ENCODE data around the gene FGD4. TPM values are rescaled to one million over a fixed set of nuclear protein-coding genes. Genes with fewer than 3 reads are reported as not detected.
"Not testable (repeated sequence)": the region's sequence is repeated elsewhere in the genome, so short reads cannot be mapped to it uniquely, and the experiment has no call there.

Gene FGD4
- total RNA-seq, 1 experiment from 2014 or later, result 31.6 TPM

- Mint-ChIP-seq H3K27me3 (ENCODE audit: insufficient read depth, unreplicated experiment) (no peaks in the 10 kb centered on the region), H3K4me3 (ENCODE audit: unreplicated experiment) (no peak overlapping the region), H3K27ac (ENCODE audit: unreplicated experiment) (no peak overlapping the region), H3K4me1 (ENCODE audit: low read depth, unreplicated experiment) (peaks cover 32% of the 10 kb centered on the region), H3K9me3 (ENCODE audit: unreplicated experiment) (no peaks in the 10 kb centered on the region), H3K36me3 (ENCODE audit: insufficient read depth, unreplicated experiment) (no peaks in the 10 kb centered on the region)
- TF ChIP-seq CTCF (IDR thresholded peaks at IDR 0.05; ENCODE audit: insufficient read depth in 1 of 2, low read depth in 1 of 2, low read length in 1 of 2, severe bottlenecking in 1 of 2, unreplicated experiment in 1 of 2), result no peak
- POLR2A ChIA-PET, result no interaction called here
- no peaks in the 10 kb centered on the region for H3K9me3 ChIP-seq
- H3K27me3 ChIP-seq (replicated peaks; ENCODE audit: control insufficient read depth, insufficient read depth, low read length), result no peaks in the 10 kb centered on the region
- peaks cover 4% of the 10 kb centered on the region for H3K4me1 ChIP-seq
- no TSS peak for BruUV-seq (replicated peaks)
- CTCF ChIA-PET, result no interaction called here
- DNase-seq, result no peak
- intact Hi-C loops (cut with micrococcal nuclease; ENCODE audit: unreplicated experiment), result no loop called here
- no peaks in the 10 kb centered on the region for H3K36me3 ChIP-seq (ENCODE audit: control insufficient read depth, insufficient read depth, low read length)
- H3K4me3 ChIP-seq (ENCODE audit: low read depth, low read length), result no peak overlapping the region
Observed at GRCh38 chr12:32507942-32508320, 108.6 kb downstream of the FGD4 start.

GRCh38 chr12:32508626-32509025 is 109.3 kb downstream of the FGD4 start:
- Mint-ChIP-seq H3K36me3 (ENCODE audit: insufficient read depth, unreplicated experiment) (no peaks in the 10 kb centered on the region), H3K4me1 (ENCODE audit: low read depth, unreplicated experiment) (peaks cover 38% of the 10 kb centered on the region), H3K27ac (ENCODE audit: unreplicated experiment) (no peak overlapping the region), H3K9me3 (ENCODE audit: unreplicated experiment) (no peaks in the 10 kb centered on the region), H3K4me3 (ENCODE audit: unreplicated experiment) (no peak overlapping the region), H3K27me3 (ENCODE audit: insufficient read depth, unreplicated experiment) (no peaks in the 10 kb centered on the region)
- H3K27me3 ChIP-seq (replicated peaks; ENCODE audit: control insufficient read depth, insufficient read depth, low read length), result no peaks in the 10 kb centered on the region
- no peak for TF ChIP-seq CTCF (IDR thresholded peaks at IDR 0.05; ENCODE audit: insufficient read depth in 1 of 2, low read depth in 1 of 2, low read length in 1 of 2, severe bottlenecking in 1 of 2, unreplicated experiment in 1 of 2)
- peaks cover 6% of the 10 kb centered on the region for H3K4me1 ChIP-seq
- no peak for DNase-seq
- H3K4me3 ChIP-seq (ENCODE audit: low read depth, low read length), result no peak overlapping the region
- CTCF ChIA-PET, result no interaction called here
- no TSS peak for BruUV-seq (replicated peaks)
- no peaks in the 10 kb centered on the region; the same call in 1 of the 2 replicates for H3K36me3 ChIP-seq (ENCODE audit: control insufficient read depth, insufficient read depth, low read length)
- POLR2A ChIA-PET, result no interaction called here
- H3K9me3 ChIP-seq, result no peaks in the 10 kb centered on the region
- intact Hi-C loops (cut with micrococcal nuclease; ENCODE audit: unreplicated experiment), result no loop called here

- H3K4me3 ChIP-seq (ENCODE audit: low read depth, low read length), result no peak overlapping the region
- H3K27me3 ChIP-seq (replicated peaks; ENCODE audit: control insufficient read depth, insufficient read depth, low read length), result no peaks in the 10 kb centered on the region
- Mint-ChIP-seq H3K36me3 (ENCODE audit: insufficient read depth, unreplicated experiment) (no peaks in the 10 kb centered on the region), H3K27me3 (ENCODE audit: insufficient read depth, unreplicated experiment) (no peaks in the 10 kb centered on the region), H3K27ac (ENCODE audit: unreplicated experiment) (no peak overlapping the region), H3K4me1 (ENCODE audit: low read depth, unreplicated experiment) (peaks cover 39% of the 10 kb centered on the region), H3K9me3 (ENCODE audit: unreplicated experiment) (no peaks in the 10 kb centered on the region), H3K4me3 (ENCODE audit: unreplicated experiment) (no peak overlapping the region)
- no peak for TF ChIP-seq CTCF (IDR thresholded peaks at IDR 0.05; ENCODE audit: insufficient read depth in 1 of 2, low read depth in 1 of 2, low read length in 1 of 2, severe bottlenecking in 1 of 2, unreplicated experiment in 1 of 2)
- H3K36me3 ChIP-seq (ENCODE audit: control insufficient read depth, insufficient read depth, low read length), result no peaks in the 10 kb centered on the region; the same call in 1 of the 2 replicates
- intact Hi-C loops (cut with micrococcal nuclease; ENCODE audit: unreplicated experiment), result no loop called here
- BruUV-seq (replicated peaks), result no TSS peak
- DNase-seq, result no peak
- peaks cover 6% of the 10 kb centered on the region for H3K4me1 ChIP-seq
- ChIA-PET POLR2A (interaction anchor here (0.5 kb wide), 1 partner anchor 508 kb away, joined by 3 read pairs; no protein-coding TSS in a partner anchor), CTCF (no interaction called here)
- no peaks in the 10 kb centered on the region for H3K9me3 ChIP-seq
Observed at GRCh38 chr12:32509328-32510091, 110.2 kb downstream of the FGD4 start.

- not testable (repeated sequence) for BruUV-seq (replicated peaks); H3K9me3 Mint-ChIP-seq (ENCODE audit: unreplicated experiment)
Observed at GRCh38 chr12:32511976-32512375, 112.6 kb downstream of the FGD4 start.

More at GRCh38 chr12:32511976-32512375, 112.6 kb downstream of the FGD4 start:
- DNase-seq; H3K4me3 ChIP-seq (ENCODE audit: low read depth, low read length); H3K9me3 ChIP-seq; H3K36me3 ChIP-seq (ENCODE audit: control insufficient read depth, insufficient read depth, low read length); H3K4me3 Mint-ChIP-seq (ENCODE audit: unreplicated experiment); H3K27me3 Mint-ChIP-seq (ENCODE audit: insufficient read depth, unreplicated experiment); intact Hi-C loops (cut with micrococcal nuclease; ENCODE audit: unreplicated experiment); H3K36me3 Mint-ChIP-seq (ENCODE audit: insufficient read depth, unreplicated experiment); H3K27ac Mint-ChIP-seq (ENCODE audit: unreplicated experiment); H3K27me3 ChIP-seq (replicated peaks; ENCODE audit: control insufficient read depth, insufficient read depth, low read length): not testable (repeated sequence)
- CTCF ChIA-PET, result interaction anchor here (1.2 kb wide), 1 partner anchor 243 kb away, joined by 4 read pairs; the partner anchor contains the start of gene YARS2
- peaks cover 18% of the 10 kb centered on the region for H3K4me1 ChIP-seq
- POLR2A ChIA-PET, result interaction anchor here (0.6 kb wide), 1 partner anchor 16 kb away, joined by 3 read pairs; no protein-coding TSS in a partner anchor
- H3K4me1 Mint-ChIP-seq (ENCODE audit: low read depth, unreplicated experiment), result peaks cover 36% of the 10 kb centered on the region

Data from Caco-2 (cell line).